ENCODE data around the gene COL4A1. TPM values are rescaled to one million over a fixed set of nuclear protein-coding genes. Genes with fewer than 3 reads are reported as not detected.
"Not testable (repeated sequence)": the region's sequence is repeated elsewhere in the genome, so short reads cannot be mapped to it uniquely, and the experiment has no call there.

COL4A1 gene
- total RNA-seq, 1 donor from 2014 or later: not detected

DNA sequence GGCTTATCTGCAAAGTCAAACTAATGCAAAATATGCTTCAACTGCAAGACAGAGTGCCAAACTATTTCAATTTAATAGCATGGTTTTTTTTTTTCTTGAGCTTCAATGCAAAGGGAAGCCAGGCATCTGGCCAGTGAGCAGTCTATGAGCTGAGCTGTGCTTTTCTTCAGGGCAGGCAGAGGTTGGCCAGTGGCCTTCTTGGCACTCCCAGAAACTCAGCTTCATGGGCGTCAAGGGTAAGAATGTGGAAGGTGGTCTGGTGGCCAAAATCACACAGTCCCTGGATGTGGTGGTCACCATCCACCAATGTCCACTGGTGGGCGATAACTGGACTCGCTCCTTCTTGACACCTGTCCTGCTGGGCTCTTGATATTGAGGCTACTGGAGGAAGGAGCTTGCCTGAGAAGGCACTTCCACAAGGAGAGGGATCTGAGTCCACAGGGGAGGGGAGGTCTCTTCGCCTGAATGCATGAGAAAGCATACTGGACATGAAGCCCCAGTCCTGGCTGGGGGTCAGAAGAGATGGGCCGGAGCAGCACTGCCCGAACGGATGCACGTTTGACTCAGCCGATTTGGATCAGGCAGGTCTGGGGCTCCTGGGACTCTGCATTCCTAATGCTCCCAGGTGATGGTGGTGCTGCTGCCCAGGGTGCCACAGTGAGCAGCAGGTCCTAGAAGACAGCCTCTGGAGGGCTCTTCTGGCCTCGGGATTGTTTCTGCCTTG is 17.2 kb upstream of the COL4A1 start:
- Mint-ChIP-seq H3K4me1 (peaks cover 8% of the 10 kb centered on the region), H3K4me3 (no peak overlapping the region), H3K27me3 (peaks cover 39% of the 10 kb centered on the region), H3K36me3 (ENCODE audit: low read depth) (no peaks in the 10 kb centered on the region), H3K9me3 (no peaks in the 10 kb centered on the region), H3K27ac (no peak overlapping the region)
- DNase-seq: no peak
- intact Hi-C loops (cut with micrococcal nuclease): no loop called here

DNA sequence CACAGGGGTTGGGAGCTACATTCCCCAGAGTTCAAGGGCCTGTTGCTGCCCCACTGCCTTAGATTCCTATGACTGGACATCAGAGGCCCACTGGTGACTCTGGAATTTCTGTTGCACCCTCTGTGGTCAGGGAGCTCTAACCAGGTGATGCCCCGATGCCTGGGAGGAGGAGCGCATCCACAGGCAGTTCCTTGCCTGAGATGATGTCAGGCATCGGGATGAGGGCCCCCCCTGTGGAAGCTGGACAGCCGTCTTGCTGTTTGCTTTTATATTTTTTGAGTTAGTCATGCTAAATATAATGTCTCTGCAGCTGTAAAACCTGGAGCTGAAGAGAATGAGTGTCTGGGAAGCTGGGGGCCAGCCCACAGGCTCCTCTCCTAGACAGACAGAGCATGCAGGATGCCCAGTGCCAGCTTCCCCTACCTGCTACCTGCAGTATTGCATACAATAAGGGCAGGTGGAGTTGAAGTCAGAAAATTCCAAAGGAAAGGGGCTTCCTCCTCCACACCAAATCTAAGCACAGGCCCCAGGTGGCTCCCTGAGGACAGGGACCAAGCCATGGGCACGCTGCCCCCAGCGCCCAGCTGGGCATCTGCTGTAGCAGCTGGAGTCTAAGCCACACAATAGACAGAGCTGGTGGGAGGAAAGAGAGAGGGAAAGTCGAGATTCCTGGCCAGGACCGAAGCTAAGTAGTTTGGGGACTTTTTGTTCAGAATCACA is 16.4 kb upstream of the COL4A1 start:
- Mint-ChIP-seq H3K27ac (no peak overlapping the region), H3K36me3 (ENCODE audit: low read depth) (no peaks in the 10 kb centered on the region), H3K4me1 (peaks cover 8% of the 10 kb centered on the region), H3K27me3 (peaks cover 37% of the 10 kb centered on the region), H3K9me3 (no peaks in the 10 kb centered on the region), H3K4me3 (no peak overlapping the region)
- no peak for DNase-seq
- intact Hi-C loops (cut with micrococcal nuclease): no loop called here

- H3K4me1 Mint-ChIP-seq: peaks cover 8% of the 10 kb centered on the region
- intact Hi-C loops (cut with micrococcal nuclease): no loop called here
- no peaks in the 10 kb centered on the region for H3K36me3 Mint-ChIP-seq (ENCODE audit: low read depth)
- H3K27ac Mint-ChIP-seq: no peak overlapping the region
- no peak for DNase-seq
- peaks cover 35% of the 10 kb centered on the region for H3K27me3 Mint-ChIP-seq
- H3K4me3 Mint-ChIP-seq: no peak overlapping the region
- no peaks in the 10 kb centered on the region for H3K9me3 Mint-ChIP-seq
These were observed 15.8 kb upstream of the COL4A1 start for GRCh38 chr13:110322828-110323171.

DNA sequence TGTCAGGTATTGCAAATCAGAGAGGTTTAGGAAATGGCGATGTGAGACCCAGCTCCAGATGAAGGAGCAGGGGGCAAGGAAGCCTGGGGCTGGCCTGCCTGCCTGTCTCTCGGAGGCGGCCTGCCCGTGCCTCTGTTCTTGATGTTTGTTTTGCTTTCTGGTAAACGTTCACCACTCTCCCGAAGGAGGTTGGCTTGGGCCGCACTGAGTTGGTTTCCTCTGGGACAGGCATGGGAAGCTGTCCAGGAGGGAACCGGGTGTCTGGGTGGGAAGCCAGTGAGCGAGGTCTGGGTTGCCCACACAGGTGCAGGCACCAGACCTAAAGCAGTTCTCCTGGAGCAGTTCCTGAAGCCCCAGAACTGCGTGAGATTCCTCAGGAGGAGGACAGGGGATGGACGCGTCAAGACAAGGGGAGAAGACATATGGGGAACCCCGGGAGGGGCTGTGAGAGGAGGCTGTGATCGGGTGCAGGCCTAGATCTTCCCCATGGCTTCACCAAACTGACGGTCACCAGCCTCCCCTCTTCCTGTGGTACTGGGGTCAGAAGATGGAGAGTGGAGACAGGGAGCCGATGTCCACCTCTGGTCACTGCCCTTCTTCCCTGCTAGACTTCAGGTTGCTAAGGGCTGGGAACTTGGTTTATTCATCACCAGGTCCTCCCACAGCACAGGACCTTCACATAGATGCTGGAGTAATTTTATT is 15.3 kb upstream of the COL4A1 start:
- DNase-seq: no peak
- intact Hi-C loops (cut with micrococcal nuclease): no loop called here
- no peaks in the 10 kb centered on the region for H3K9me3 Mint-ChIP-seq
- H3K4me3 Mint-ChIP-seq: no peak overlapping the region
- H3K36me3 Mint-ChIP-seq (ENCODE audit: low read depth): no peaks in the 10 kb centered on the region
- no peak overlapping the region for H3K27ac Mint-ChIP-seq
- H3K27me3 Mint-ChIP-seq: peaks cover 33% of the 10 kb centered on the region
- peaks cover 8% of the 10 kb centered on the region for H3K4me1 Mint-ChIP-seq

DNA sequence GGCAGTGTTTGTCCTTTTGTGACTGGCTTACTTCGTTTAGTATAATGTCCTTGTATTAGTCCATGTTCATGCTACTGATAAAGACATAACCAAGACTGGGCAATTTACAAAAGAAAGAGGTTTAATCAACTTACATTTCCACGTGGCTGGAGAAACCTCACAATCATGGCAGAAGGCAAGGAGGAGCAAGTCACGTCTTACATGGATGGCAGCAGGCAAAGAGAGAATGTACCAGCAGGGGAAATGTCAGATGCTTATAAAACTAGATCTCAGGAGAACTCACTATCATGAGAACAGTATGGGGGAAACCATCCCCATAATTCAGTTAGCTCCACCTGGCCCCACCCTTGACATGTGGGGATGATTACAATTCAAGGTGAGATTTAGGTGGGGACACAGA is 14.6 kb upstream of the COL4A1 start:
- intact Hi-C loops (cut with micrococcal nuclease); H3K4me3 Mint-ChIP-seq; H3K9me3 Mint-ChIP-seq; H3K27ac Mint-ChIP-seq; DNase-seq; H3K4me1 Mint-ChIP-seq; H3K36me3 Mint-ChIP-seq (ENCODE audit: low read depth): not testable (repeated sequence)
- H3K27me3 Mint-ChIP-seq: peaks cover 32% of the 10 kb centered on the region

- Mint-ChIP-seq H3K9me3 (no peaks in the 10 kb centered on the region), H3K4me3 (no peak overlapping the region), H3K27me3 (peaks cover 28% of the 10 kb centered on the region), H3K27ac (no peak overlapping the region), H3K36me3 (ENCODE audit: low read depth) (no peaks in the 10 kb centered on the region), H3K4me1 (peaks cover 8% of the 10 kb centered on the region)
- DNase-seq: no peak
- intact Hi-C loops (cut with micrococcal nuclease): no loop called here
These were observed 13.7 kb upstream of the COL4A1 start for GRCh38 chr13:110320645-110321044.

DNA sequence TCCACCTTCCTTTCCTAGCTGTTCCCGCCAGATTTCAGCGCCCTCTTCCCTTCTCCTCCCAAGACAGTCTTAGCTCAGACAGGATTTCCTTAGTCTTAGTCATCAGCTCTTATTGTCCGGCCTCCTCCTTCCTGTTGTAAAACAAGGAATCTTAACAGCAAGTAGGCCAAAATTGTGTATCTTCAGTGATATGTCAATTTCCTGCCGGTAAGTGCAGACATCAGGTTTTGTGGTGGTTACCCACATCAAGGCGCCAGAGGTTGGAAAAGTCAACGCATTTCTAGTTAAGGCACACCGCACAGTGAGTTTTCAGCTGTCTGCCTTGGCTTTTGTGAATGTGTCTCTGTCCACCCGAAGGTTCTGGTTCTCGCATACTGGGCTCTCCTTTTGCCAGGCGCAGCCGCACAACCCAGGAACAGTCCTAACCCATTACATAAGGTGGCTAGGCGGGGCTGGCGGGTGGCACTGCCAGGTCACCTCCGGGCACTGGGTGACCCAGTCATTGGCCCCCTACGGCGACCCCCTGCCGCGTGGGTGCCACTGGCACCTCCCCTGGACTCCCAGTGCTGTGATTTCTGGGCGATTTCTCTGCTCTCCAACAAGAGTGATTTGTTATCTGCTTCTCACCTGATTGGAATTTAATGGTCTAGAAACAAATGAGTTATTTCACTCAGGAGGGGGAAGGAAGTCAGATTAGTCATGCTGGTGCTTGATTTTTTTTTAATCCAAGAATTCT is 13.0 kb upstream of the COL4A1 start:
- Mint-ChIP-seq H3K27me3 (peaks cover 26% of the 10 kb centered on the region), H3K36me3 (ENCODE audit: low read depth) (no peaks in the 10 kb centered on the region), H3K4me3 (no peak overlapping the region), H3K9me3 (no peaks in the 10 kb centered on the region), H3K27ac (no peak overlapping the region), H3K4me1 (peaks cover 8% of the 10 kb centered on the region)
- DNase-seq: peak; percentile 73
- intact Hi-C loops (cut with micrococcal nuclease): no loop called here

- H3K27ac Mint-ChIP-seq: no peak overlapping the region
- no peaks in the 10 kb centered on the region for H3K36me3 Mint-ChIP-seq (ENCODE audit: low read depth)
- peaks cover 21% of the 10 kb centered on the region for H3K27me3 Mint-ChIP-seq
- intact Hi-C loops (cut with micrococcal nuclease): no loop called here
- no peak overlapping the region for H3K4me3 Mint-ChIP-seq
- DNase-seq: no peak
- no peaks in the 10 kb centered on the region for H3K9me3 Mint-ChIP-seq
- peaks cover 8% of the 10 kb centered on the region for H3K4me1 Mint-ChIP-seq
These were observed 12.4 kb upstream of the COL4A1 start for GRCh38 chr13:110319397-110319773.

DNA sequence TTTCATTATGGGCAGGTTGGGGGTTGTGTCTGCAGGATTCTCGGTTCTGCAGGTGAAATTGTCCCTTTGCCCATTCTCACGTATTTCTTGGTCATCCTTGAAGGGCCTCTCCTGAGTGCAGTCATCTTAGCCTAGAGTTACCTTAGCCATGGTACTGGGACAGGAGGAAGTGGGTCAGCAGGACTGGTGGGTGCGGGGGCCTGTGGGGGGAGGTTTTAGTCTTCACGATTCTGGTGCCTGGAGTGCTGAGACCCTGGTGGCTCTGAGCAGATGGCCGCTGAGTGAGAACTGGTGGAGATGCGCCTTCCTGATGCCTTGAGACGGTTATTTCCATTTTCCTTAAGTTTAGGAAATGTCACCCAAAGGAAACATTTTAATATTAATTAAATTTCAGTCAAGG is 12.0 kb upstream of the COL4A1 start:
- H3K9me3 Mint-ChIP-seq: no peaks in the 10 kb centered on the region
- intact Hi-C loops (cut with micrococcal nuclease): no loop called here
- H3K27me3 Mint-ChIP-seq: peaks cover 24% of the 10 kb centered on the region
- peaks cover 8% of the 10 kb centered on the region for H3K4me1 Mint-ChIP-seq
- no peak for DNase-seq
- H3K36me3 Mint-ChIP-seq (ENCODE audit: low read depth): no peaks in the 10 kb centered on the region
- no peak overlapping the region for H3K27ac Mint-ChIP-seq
- H3K4me3 Mint-ChIP-seq: no peak overlapping the region

DNA sequence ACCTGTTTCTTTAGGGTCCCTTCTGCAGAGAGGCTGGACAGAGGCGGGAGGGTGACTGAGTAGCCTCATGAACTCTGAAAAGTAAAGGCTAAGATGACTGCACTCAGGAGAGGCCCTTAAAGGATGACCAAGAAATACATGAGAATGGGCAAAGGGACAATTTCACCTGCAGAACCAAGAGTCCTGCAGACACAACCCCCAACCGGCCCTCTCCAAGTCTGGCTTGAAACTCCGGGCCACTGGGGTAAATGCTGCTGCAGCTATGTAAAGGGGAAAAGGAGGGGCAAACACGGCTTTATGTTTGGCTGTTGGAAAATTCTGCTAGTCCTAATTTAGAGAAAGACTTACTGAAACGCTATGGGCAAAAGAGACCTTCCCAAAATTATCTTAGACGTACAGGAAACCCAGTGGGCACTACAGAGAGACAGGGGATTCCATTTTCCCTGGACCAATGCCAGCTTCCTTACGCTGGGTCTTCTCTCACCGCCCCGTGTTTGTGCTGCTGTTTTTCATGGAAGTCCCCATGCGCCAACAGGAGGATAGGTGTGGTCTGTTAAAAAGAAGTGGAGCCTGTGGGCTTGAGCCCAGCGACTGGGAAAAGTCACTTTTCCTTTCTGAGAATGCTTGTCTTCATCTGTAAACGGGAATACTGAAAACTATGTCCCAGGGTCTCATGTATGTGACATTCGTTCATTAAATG is 10.7 kb upstream of the COL4A1 start:
- Mint-ChIP-seq H3K36me3 (ENCODE audit: low read depth) (no peaks in the 10 kb centered on the region), H3K4me3 (no peak overlapping the region), H3K4me1 (peaks cover 8% of the 10 kb centered on the region), H3K27me3 (peaks cover 31% of the 10 kb centered on the region), H3K27ac (no peak overlapping the region), H3K9me3 (no peaks in the 10 kb centered on the region)
- intact Hi-C loops (cut with micrococcal nuclease): no loop called here
- no peak for DNase-seq

DNA sequence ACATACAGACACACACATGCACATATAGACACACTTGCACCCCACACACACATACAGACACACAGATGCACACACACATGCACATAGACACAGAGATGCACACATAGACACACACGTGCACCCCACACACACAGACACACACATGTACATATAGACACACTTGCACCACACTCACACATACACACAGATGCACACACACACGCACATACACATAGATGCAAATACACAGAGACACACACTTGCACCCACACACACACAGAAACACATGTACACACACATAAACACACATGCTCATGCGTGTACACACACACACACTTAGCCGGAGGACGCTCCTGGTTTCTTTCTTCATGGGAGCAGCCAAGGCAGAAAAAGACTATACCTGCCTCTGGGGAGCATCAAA is 10.1 kb upstream of the COL4A1 start:
- Mint-ChIP-seq H3K4me1 (peaks cover 8% of the 10 kb centered on the region), H3K36me3 (ENCODE audit: low read depth) (no peaks in the 10 kb centered on the region), H3K27me3 (peaks cover 34% of the 10 kb centered on the region), H3K27ac (no peak overlapping the region), H3K4me3 (no peak overlapping the region), H3K9me3 (no peaks in the 10 kb centered on the region)
- DNase-seq: no peak
- intact Hi-C loops (cut with micrococcal nuclease): no loop called here

DNA sequence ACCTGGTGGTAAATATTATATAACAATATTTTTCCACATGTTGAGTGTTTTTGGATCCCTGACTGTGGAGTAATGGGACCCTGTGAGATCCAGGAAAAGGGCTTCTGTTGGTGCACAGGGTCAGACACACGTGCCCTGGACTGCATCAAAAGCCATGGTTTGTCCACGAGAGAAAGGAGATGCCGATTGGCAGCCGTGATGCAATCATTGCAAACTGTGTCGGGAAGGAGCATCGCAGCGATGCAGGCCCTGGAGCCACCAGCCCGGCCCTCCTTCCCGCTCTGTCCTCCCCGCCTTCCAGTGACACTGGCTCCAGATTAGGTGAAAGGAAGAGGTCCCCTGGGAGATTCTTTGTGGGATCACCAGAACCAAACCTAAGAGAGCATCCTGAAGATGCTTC is 9.2 kb upstream of the COL4A1 start:
- no peaks in the 10 kb centered on the region for H3K9me3 Mint-ChIP-seq
- intact Hi-C loops (cut with micrococcal nuclease): no loop called here
- peaks cover 8% of the 10 kb centered on the region for H3K4me1 Mint-ChIP-seq
- no peak overlapping the region for H3K4me3 Mint-ChIP-seq
- H3K27ac Mint-ChIP-seq: no peak overlapping the region
- DNase-seq: no peak
- no peaks in the 10 kb centered on the region for H3K36me3 Mint-ChIP-seq (ENCODE audit: low read depth)
- H3K27me3 Mint-ChIP-seq: peaks cover 31% of the 10 kb centered on the region

- H3K27ac Mint-ChIP-seq: no peak overlapping the region
- peaks cover 44% of the 10 kb centered on the region for H3K27me3 Mint-ChIP-seq
- intact Hi-C loops (cut with micrococcal nuclease): no loop called here
- H3K36me3 Mint-ChIP-seq (ENCODE audit: low read depth): no peaks in the 10 kb centered on the region
- peaks cover 2% of the 10 kb centered on the region for H3K4me1 Mint-ChIP-seq
- no peaks in the 10 kb centered on the region for H3K9me3 Mint-ChIP-seq
- no peak for DNase-seq
- no peak overlapping the region for H3K4me3 Mint-ChIP-seq
These were observed 7.7 kb upstream of the COL4A1 start for GRCh38 chr13:110314516-110315245.
